HG02623 (cell line): ENCODE measurements around the gene ATP6V0D1.

ENCODE experiments used
- ATAC-seq: cut with Tn5 transposase; IDR thresholded peaks from one replicate; pipeline ENCODE4 v1.9.1; 2021; ENCODE audit warnings: moderate library complexity; ENCODE audit not compliant: unreplicated experiment

Gene ATP6V0D1

DNA sequence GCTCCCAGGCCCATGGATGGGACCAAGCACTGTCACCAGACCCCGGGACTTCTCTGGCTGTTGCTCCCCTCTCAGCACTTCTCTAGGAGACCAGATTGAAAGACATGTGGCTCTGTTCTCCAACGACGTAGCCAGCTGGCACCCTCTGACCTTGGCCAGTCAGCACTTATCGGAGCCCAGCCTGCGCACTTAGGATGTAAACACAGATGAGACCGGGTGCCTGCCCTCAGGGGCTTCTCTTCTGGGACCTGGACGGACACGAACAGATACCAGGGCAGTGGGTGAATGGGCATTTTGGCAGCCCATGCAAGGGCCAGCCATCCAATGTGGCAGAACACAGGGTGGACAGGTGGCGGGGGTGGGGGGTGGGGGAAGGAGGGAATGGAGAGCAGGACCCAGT is 71.3 kb downstream of the ATP6V0D1 start:
- no peak for ATAC-seq

DNA sequence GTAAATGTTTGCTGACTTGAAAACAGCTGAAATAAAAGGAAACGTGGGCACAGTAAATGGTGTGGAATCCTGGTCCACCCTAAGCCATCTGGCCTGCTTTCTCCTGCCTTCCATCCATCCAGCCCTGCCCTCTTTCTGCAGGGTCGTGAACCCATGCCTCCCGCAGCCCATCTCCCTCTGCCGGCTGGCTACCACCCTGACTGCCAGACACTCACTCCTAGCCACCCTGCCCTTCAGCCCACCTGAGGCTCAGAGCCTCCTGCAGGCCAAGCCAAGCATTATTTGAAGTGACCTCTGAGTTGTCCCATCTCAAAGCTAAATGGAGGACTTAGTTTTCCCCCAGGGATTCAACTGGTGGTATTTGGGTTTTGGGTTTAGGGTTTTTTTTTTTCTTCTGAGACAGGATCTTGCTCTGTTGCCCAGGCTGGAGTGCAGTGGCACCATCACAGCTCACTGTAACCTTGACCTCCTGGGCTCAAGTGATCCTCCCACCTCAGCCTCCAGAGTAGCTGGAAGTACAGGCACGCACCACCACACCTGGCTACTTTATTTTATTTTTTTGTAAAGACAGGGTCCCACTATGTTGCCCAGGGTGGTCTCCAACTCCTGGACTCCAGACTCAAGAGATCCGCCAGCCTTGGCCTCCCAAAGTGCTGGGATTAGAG is 73.0 kb downstream of the ATP6V0D1 start:
- ATAC-seq: no peak

DNA sequence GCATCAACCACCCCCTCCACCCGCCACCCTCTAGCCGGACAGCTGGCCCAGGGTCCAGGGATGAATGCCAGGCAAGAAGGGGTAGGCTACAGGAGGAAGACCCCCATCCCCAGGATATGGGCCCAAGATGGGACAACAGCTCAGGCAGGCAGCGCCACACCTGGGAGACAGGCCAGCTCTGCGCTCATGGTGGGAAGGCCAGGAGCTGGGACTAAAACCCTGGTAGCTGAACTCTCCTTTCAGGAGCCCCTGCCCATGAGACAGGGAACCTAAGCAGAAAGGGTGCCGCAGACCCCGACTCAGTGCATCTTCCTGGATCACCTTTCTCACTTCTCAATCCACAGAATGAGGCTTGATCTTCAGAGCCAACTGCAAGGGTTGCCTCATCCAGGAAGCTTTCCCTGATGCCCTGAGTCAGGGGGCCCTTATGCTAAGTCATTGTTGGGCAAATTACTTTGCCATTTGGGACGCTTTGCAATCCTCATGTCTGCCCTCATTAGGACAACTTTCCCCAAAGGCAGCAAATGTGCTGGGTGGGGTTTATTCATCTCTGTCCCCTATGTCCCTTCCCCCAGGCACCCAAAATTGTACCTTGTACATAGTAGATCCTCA is 73.7 kb downstream of the ATP6V0D1 start:
- ATAC-seq: no peak

DNA sequence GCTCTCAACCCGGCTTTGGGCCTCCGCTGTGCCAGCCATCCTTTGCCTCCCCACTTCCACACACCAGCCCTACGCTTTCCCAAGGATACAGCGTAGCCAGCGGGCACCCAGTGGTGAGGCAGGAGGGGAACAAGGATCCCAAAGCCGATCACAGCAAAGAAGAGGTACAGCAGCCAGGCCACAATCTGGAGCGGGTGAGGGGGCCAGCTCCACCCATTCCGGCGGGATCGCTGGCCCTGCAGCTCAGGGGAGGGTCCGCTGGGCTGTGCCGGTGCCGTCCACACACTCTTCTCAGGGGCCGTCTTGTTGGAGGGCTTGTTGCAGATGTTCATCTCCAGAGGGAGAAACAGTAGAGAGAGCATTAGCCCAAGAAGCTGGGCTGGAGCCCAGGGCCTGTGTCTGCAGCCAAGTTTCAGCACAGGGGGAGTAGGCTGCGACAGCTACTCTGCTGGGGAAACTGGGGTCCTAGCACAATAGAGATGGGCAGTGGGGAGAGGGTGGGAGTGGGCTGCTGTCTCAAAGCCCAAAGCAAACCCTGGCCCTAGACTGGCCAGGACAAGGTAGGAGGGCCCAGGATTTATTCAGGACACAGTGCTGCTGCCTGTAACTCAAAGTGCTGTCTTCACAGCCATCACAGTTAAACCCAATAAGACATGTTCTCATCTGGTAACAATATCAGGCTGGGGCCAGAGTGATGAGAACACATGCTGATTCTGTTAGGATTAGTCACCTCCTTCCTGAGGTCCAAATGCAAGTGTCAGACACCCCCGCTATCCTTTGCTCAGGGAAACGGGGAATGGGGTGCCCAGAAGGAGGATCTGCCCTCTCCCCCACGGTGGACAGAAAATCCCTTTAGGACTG is 74.6 kb downstream of the ATP6V0D1 start:
- ATAC-seq: no peak

DNA sequence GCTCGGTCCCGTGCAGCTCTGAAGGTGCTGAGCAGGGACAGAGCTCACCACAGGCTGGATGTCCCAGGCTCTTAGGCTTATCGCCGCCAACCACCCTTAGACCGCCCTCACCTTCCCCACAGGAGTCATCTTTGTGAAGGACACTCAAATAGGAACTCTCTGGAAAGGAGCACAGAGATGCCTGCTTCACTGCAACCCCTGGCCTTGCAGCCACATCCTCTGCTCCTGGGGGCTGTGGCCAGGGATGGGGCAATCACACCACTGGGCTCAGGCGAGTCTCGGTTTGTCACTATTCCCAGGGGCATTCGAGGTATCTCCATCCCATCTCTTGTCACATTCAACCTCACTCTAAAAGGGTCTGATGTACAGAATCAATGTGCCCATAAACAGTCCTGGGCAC is 75.6 kb downstream of the ATP6V0D1 start:
- no peak for ATAC-seq

DNA sequence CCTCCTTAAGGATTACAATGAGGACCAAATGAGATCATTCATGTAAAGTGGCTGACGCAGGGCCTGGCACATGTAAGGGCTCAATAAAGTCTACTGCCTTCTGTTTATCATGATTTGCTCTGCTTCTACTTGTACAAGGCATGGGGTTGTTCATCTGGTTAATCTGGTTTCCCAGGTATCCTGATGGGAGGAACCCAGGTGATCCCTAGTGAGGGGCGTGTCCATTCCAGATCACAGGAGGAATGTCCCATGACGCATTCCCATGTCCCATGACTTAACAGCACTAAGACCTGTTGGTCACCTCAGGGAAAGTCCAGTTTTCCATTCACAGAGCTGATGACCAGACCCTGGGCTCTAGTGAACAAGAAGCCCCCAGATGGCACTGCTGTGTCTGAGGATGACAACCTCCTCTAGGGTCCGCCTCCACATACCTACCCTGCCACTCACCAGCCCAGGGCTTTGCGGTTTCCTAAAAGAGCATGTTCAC is 76.2 kb downstream of the ATP6V0D1 start:
- ATAC-seq: no peak

DNA sequence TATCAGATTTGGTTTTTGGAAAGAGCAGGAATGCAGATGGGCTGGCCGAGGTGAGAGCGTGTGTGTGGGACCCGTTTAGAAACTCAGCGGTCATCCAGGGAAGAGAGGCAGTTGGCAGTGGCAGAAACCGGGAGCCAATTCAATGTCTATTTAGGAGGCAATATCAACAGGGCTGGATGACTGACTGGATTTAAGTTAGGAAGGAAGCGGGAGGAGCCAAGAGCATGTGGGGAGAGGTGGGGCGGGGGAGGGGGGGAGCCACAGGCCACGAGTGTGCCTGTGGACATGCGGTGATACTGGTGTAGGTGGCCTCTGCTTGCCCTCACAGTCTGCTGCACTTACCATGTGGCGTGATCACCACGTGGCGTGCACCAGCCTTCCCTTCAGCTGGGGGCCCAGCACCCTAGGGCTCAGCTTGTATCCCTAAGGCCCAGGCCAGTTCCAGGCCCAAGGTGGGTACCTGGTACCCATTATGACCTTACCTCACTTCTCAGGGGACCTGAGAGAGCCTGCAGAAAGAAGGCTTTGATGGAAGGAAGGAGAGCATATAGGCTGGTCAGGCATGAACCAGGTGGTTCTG is 76.9 kb downstream of the ATP6V0D1 start:
- no peak for ATAC-seq

DNA sequence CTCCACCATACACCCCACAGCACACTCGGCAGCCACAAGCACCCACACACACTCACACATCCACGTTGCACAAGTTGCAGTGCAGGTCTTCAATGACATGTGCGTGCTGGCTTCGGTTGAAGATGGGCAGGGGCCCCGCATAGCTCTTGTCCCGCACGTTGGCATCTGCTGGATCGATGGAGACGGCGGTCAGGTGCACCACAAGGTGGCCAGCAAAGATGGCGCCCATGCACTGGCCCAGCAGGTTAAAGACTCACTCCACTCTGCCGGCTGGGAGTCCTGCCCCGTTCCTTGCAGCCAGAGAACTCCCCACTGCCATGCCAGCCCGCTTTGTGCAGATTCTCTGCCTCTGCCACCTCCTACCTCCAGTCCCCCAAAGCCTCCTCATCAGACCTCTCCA is 80.1 kb downstream of the ATP6V0D1 start:
- ATAC-seq: no peak

DNA sequence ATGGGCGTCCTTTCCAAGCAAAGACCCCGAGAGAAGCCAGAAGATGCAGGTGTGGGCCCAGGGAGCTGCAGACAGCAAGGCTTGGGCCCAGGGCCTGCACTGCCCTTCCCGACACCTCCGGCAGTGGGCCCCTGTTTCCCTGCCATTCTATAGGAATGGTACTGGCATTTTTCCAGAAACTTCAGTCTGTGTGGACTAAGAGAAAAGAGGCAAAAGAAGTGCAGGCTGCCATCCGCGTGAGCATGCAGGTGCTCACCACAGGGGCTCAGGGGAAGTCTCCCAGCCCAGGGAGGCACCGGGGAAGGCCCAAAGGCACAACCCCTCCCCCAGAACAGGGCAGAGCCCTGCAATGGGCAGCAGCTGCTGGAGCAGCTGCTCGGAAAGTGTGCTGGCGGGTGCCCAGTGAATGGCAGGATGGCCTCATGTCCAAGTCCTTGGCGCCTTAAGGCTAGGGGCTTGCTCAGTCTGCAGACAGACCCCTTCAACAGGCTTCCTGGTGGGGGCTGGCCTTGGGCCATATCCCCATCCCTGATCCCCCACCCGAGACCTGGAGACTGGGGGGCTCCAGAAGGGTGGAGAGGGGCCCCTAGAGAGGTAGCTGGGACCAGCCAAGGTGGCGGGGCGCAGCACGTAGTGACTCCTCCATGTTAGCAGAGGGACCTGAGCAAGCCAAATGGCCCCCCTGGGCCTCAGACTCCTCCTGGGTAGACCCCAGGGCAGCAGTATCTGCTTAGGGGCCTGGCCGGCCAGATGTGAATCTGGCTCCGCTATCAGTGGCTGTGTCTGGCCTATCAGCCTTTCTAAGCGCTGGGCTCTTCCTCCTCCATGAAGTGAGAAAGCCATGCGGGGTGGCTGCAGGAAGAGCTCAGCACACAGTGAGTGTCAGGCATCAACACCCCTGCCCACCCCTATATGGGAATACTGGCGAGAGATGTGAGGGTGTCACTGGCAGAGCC is 80.9 kb downstream of the ATP6V0D1 start:
- ATAC-seq: no peak

DNA sequence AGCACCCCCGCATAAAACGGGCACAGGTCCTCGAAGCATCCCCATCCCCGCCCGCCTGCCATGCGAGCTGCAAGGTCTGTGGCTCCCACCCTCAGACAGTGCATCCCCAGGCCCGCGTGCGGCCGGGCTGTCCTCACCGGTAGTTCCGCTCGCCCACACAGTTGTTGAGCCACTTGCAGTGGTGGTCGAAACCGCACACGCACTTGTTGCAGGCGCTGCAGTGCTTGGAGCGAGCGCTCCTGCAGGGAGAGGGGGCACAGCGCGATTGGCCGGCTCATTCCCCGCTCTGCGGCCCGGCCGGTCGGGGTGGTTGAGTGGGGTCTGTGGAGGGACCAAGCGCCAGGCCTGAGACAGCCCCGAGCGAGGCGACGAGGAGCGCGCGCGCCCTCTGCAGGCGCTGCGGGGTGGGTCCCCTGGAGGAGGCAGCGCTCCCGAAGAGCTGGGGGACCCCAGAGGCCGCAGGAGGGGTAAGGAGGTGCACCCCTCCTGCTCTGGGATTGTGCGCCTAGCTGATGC is 81.7 kb downstream of the ATP6V0D1 start:
- ATAC-seq: no peak

DNA sequence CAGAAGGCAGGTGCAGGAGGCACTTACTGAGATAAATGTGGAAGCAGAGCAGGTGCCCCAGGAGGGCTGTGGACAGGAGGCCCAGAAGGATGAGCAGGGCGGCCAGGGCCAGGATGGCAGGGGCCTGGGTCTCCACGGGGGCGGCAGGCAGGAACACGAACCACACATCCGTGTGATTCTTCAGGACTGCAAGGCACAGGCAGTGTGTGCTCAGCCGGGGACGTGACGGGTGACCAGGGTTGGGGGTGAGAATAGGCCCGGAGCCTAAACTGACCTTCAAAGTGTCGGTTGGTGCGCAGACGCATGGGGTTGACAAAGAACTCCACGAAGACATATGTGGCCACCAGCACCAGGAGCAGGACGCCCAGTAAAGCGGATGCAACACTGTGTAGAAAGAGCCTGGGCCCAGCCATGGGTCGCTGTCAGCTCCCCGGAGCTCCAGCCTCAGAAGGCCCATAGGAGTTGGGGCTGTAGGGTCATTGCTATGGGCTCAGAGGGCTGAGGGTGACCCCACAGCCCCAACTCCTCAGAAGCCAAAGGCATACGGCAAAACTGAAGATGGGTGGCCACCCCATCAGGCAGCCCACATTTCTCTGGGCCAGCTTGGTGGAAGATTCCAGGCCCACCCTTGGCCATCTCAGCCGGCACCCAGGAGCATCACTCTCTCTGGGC is 82.3 kb downstream of the ATP6V0D1 start:
- ATAC-seq: no peak

DNA sequence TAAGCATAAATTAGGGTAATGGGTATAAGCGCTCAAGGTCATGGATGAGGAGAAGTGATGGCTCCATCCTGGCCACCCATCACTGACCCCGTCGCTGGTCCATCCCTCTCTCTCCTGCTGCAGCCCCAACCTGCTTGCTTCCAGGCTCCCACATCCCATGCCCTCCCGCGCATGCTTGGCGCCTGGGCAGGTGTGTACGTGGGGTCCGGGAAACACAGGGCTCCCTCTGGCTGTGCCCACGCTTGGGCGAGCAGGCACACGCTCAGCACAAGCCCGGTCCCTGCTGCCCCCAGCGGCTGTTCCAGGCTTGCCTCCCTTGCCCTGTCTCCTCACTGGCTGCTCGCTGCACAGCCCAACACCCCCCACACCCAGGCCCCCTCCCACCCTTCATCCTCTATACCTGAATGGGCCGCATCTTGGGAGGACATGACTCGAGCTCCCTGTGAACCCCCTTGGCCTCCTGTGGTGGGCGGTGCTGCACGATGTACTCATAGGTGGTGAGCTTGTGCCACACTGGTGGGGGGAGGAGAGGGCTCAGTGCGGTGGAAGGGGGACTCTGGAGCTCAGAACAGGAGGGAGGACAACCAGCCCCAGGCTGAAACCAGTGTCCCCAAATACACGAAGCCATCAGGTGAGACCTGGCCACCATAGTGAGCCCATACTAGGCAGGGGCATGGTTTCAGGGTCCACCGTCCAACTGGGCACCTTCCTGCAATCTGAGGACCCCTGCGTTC is 83.0 kb downstream of the ATP6V0D1 start:
- ATAC-seq: no peak

DNA sequence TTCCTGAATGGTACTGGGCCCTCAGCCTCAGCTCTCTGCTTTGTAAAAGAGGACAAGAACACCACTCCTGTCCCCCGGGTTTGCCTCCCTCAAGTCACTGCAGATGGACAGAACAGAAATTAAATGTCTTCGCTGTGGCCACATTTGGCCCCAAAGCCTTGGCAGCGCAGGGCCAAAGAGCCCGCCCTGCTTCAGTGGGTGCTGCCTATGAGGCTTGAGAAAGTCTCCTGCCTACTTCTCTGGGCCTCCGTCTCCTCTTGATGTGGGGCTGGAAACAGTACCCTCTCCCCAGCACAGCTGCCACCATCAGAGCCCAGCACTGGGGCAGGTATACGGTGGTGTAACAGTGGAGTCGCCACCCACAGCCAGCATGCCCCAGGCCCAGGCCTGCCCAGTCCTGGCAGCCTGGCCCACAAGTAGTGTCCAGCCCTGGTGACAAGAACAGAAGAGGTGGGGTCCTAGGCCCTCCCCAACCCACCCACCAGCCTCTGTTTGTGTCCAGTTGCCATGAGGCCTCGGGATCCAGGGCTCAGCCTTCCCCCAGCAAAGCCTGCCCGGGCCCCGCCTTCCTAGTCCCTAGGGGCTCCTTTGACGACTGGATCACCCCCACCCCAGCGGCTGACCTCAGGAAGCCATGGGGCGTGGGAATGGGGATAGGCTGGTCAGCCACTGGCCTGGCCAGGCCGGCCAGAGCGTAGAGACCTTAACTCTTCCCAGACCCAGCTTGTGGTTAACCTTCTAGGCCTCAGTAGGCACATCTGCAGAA is 83.7 kb downstream of the ATP6V0D1 start:
- ATAC-seq: no peak

DNA sequence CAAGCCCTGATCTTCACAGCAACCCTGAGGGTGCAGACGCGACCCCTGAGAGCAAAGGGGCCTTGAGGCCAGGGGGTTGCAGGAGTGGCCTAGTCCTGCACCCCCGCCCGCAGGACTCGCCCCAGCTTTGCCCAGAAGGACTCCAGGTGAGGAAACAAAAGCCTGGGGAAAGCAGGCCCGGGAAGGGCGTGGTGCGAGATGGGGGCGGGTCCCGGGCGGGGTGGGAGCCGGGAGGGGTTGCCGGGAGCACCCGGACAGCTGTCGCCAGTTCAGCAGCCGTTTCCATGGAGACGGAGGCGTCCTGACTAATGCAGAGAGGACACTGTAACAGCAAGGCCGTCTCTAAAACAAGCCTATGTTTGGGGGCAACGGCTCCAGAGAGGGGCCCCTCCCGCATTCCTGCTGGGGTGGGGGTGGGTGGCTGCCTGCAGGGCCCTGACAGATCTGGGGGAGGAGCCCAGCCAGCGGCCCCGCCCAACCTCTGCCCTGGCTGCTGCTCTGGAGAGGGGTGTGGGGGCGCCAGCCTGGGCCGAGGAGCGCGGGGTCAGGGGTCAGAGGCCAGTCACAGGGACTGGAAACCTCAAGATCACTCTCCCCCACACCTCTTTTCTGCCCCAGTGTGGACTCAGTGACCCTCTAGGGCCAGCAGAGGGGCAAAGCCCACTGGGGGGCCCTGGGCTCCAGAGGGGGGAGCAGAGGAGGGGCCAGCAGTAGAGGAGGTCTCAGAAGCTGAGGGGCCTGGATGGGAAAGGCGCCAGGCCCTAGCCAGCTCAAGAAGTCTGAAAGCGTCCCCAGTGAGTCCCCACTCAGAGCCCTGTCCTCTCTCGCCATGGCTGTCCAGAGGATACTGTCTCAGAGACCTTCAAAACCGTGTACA is 84.6 kb downstream of the ATP6V0D1 start:
- ATAC-seq: no peak

DNA sequence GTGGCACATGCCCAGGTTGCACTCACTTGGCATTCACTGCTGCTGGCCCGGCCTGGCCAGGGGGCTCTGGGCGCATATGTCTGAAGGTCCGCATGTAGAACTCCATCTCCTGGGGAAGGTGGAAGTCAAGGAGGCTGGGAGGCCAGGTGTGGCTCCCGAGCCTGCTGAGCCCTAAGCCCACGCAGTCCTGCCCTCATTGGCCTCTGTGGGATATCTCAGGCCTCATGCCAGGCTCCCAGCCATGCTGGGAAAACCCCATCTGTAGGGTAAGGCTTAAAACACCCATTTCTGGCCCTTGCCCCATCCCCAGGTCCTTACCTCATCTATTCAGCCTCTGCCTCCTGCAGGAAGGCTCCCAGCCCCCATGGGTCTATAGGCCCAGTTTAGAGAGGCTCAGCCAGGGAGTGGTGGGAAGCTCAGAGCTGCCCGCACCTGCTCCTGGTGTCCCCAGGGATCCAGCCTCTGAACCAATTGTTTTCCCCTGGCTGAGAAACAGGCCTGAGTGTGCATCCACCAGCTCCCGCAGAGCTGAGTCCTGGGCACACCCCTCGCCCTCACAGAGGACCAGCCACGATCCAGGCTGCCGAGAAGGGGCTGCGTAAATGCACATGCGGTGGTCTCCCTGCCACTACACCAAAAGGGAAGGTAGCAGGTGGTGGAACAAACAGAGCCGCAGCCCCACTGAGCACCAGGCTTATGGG is 85.3 kb downstream of the ATP6V0D1 start:
- ATAC-seq: no peak

DNA sequence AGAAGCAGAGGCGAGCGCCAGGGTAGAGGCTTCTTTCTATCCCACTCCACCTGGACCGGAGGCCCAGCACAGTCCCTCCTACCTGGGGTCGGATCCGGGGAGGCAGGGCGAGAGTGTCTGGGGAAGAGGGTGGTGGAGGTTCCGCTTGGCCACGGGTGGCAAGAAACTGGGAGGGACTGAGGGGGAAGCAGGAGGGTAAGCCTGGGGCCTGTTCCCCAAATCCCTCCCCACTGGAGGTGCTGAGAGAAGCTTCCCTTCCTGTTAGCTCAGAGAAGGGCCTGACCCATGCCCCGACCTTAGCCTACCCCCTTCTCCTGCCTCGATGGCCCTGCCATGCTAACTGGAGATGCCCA is 85.9 kb downstream of the ATP6V0D1 start:
- no peak for ATAC-seq
